RKO (cell line): ENCODE results near the gene FXYD2.
"Not testable (repeated sequence)": the region's sequence is repeated elsewhere in the genome, so short reads cannot be mapped to it uniquely, and the experiment has no call there.

Source experiments
- DNase-seq: peaks from one replicate; pipeline ENCODE4 v3.0.0-alpha.2; 2016; ENCODE audit warnings: low spot score

The FXYD2 gene

DNA sequence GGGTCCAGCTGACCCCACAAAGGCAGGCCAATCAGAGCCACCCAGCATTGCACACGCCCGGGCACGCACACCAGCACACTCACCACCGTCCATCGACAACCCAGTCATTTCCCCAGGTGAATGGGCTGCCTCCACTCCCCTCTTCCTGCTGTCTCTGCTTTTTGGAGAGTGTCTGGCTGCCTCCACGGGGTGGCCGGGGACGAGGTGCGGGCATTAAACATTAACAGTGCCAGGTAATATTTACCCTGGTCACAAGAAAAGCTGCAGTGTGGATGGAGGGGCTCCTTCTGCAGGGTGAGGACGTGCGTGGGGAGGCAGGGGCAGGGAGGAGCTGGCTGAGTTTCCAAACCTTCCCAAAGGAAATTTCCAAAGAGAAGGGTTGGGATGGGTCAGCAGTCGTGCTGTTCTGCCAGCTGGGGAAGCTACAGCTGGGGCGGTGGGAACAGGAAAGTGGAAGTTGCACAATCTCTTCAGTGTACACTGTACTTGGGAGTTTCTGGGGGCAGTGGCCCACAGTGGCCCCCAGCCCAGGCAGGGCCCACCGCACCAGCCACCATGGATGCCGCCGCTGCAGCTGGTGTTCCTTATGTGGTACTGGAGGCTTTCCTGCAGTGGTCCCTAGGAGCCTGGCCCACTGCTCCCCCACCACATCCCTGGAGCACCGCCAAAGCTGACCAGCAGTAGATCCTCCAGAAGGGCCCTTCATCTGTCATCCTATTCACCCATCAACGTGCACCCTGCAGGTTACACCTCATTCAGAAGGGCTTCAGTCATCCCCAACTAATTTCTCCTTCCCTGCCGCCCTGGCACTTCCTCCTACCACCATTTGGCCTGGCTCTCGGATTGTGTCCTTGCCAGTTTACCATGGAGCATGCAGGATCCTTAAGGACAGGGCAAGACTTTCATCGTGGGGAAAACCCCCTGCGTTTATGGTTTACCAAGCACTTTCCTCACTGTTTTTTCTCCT lies at the start of gene FXYD2:
Gene FXYD2, minus strand, starts transcription at position 174 of the 967 bp plus-strand sequence. Its CDS starts 66 bp downstream, at position 108.
- no peak for DNase-seq

DNA sequence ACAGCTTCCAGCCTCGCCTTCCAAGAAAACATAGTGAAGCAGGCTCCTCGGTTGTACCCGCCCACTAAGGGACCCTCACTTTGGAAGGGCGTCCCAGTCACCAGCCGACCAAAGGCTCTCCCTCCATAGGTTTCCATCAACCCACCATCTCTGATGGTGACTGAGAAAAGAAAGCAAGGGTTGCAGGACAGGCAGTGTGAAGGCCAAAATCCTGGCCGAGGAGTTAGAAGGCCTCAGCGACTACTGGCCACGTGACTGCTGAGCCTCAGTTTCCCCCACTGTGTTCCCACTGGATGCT lies 49.2 kb upstream of the FXYD2 start:
- DNase-seq: no peak

DNA sequence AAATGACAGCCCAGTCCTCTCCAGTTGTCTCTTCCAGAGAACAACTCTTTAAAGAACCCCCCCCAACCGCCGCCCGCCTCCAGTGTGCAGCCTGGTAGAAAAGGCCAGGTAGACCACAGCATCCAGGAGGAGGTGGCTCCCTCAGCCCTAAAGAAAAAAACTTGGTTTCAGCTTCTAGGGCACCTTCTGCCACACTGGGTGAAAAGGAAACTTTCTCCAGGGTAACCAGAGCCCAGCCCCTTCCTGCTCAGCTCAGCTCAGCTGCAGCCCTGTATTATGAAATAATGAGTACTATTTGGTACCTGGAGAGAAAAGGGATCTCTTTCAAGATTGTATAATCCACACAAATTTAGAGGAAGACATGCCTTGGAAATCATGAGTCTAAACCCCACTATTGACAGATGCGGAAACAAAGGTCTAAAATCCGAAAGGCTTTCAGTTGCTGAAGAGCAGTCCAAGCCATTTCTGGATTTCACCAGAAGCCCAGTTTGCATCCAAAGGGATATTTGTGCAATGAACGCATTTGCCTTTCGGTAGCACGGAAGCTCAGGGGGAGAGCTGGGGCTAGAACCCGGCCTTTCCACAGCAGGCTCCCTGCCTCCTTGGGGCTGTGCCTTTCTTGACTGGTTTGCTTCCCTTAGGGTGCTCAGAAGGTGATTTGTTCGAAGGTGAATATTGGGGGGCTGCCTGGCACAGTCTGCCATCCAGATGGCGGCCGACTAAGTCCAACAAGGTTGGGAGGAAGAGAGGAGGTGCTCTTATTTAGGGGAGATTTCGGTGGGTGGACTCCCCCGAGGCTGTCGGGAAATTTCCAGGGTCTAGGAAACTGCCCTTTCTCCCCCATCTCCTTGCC lies 48.7 kb upstream of the FXYD2 start:
- DNase-seq: no peak

DNA sequence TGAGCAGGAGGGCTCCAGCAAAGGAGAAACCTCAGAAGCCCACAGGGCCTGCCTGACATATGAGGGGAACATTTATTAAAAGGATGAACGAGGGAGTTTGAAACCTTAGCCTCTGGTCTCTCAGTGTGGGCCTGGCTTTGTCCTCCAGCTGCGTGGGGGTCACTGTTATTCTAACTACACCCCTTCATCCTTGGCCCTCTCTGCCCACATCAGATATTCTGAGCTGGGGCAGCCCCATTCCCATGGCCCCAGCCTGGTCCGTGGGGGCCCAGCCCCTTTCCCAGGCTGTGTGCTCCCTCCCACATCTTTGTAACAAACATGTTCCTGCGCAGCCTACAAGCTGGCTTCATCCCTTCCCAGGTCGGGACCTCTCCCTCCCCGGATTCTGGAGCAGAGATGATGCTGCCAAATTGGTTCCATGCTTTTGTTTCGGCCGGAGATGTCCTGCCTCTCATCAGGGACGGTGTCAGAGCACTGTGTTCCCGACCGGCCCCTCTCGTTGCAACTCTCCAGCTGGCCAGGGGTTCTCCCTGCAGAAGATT lies 47.9 kb upstream of the FXYD2 start:
- DNase-seq: no peak

DNA sequence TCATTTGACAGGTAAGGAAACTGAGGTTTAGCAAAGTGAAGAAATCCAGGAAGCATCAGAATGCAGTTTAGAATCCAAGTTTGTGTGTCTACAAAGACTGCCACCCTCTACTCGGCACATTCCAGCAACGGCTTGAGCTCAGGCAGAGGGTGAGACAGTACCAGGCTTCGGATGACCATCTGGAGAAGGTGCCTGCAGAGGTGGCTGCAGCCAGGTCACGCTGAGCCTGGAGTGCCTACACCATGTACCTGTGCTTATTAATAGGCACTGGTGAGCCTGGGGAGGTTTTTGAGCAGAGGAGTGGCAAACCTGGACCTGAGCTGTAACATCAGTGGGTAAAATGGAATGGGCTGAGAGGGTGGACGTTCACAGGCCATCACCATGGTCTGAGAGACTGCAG lies 47.2 kb upstream of the FXYD2 start:
- no peak for DNase-seq

DNA sequence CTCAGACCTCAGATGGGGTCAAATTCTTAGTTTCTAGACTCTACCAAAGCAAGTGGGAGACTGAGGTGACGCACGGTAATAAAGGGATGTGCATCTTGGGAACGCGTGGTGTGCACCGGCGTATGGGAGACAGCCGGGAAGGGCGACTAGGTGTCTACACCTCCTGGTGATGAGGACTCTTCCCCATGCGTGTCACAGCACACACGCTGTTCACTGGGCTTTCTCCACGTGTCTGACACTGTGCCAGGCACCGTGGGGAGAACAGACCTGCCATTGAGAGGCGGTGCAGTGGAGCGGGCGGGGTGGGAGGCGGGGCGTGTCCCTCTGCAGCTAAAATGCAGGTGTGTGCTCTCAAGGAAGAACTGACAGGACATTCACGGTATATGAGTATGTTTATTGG lies 46.6 kb upstream of the FXYD2 start:
- no peak for DNase-seq

GRCh38 chr11:117870103-117870952 lies 45.8 kb upstream of the FXYD2 start:
- DNase-seq: no peak

DNA sequence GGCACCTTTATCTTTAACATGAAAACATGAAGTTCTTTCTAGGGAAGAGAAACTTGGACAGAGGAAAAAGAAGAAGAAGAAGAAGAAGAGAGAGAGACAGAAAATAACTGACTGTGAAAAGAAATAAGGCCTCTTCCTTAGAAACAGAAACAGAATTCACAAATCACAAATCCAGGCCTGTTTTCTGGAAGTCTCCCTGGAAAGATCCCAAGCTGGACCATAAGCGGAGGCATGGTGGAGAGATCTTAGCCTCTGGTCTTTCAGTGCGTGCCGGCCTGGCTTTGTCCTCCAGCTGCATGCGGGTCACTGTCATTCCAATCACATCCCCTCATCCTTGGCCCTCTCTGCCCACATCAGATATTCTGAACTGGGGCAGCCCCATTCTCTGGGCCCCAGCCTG lies 45.1 kb upstream of the FXYD2 start:
- DNase-seq: no peak

DNA sequence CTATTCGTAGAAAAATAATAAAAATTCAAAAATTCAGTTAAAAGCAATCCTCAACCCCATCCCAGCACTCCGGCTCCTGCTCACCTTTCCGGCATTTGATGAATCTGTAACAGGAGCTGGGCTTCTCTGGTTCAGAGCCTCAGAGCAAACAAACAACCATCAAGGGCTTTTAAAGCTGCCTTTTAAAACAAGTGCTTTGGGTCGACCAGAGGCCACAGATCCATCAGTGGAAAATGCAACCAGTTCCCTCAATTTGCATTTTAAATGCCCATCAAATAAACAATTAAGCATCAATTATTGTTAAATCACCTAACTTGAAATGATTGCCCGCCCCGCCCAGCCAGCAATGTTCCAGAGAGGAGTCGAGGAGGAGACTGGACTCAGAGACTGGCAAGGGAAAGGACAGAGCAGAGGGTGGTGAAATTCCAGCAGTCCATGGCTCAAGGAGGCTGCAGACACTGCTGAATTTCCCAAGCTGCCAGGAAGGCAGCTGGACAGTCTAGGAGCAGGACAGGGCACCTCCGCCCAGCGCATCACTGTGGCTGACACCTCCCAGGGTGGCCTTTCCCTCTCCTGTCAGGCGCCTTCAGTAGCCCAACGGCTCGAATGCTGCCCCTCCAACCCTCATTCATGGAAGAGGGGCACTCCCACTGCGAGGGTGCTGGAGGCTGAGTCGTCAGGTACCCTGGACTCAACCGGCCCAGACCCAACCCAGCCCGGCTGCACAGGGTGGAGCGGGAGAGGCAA lies 44.4 kb upstream of the FXYD2 start:
- DNase-seq: no peak

DNA sequence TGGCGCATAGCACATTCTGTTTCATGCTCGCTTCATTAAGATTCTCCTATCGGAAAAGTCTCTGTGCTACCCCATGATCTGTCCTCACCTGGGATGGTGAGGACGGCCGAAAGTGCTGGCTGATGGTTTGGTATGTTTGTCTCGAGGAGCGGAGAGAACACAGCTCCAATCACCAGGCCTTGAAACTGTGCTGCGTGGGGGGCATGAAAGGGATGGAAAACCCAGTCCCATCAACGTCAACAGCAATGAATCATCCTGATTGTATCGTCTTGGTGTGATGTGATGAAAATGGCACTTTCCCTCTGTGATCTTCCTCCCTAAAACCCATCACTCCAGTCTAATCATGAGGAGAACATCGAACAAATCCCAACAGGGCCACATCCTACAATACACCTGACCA lies 43.5 kb upstream of the FXYD2 start:
- no peak for DNase-seq

DNA sequence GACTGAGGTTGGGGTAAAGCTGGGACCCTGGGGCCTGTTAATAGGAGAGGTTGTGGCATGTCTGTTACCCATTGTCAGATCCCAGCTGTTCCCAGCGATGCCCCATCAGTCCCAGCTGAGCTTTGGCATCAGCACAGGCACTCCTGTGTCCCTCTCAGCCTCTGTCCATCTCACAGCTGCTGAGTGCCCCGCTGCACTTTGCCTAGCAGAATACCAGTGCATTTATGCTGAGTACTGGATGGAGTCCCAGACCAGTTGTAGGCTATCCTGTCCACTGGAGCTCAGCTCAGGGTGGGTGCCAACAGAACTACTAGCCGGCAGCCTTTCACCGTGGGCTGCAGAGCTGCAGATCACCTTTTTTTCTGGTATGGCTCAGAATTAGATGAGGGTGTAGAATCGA lies 42.0 kb upstream of the FXYD2 start:
- DNase-seq: no peak

GRCh38 chr11:117865546-117865945 lies 41.0 kb upstream of the FXYD2 start:
- DNase-seq: not testable (repeated sequence)

GRCh38 chr11:117863383-117863782 lies 38.8 kb upstream of the FXYD2 start:
- DNase-seq: no peak

- DNase-seq: no peak
Observed at GRCh38 chr11:117862753-117863152, 38.2 kb upstream of the FXYD2 start.

- no peak for DNase-seq
Observed at GRCh38 chr11:117862019-117862725, 37.6 kb upstream of the FXYD2 start.

DNA sequence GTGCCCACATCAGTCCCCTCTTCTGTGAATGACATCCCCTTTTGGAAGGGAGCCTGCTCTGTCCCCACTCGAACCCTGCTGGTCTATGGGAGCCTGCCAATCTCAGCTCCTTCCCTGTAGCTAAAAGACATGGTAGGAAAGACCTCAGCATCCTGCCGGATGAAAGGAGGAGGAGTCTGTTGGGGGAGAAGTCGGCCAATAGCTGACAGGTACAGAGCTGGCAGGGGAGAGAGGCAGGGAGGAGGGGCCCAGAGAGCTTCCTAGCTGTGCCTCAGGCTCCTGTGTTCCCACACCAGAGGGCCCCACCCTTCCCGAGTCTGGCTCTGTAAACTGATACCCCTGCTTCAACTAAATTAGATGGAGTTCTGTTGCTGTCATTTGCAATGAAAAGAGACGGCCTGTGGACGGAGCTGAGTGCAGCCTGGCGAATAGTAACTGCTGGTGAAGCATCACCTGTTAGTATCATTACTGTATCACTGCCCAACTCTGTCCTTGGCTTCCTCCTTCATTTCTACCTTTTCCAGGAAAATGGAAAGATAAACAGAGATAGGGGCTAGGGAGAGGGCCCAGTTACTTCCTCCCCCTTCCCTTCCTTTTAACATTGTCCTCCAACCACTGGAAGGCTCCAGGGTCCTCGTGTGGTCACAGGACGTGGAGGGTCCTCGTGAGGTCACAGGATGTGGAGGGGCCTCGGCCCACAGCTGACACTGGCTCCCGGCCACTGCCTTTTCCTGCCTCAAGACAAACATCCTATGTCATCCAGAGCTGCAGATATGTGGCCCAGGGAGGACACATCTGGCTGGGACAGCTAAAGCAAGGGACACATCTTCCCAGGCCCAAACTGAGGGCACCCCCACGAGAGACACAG lies 36.8 kb upstream of the FXYD2 start:
- no peak for DNase-seq

GRCh38 chr11:117860139-117860538 lies 35.6 kb upstream of the FXYD2 start:
- no peak for DNase-seq

- DNase-seq: no peak
Observed at GRCh38 chr11:117859488-117860112, 35.1 kb upstream of the FXYD2 start.

GRCh38 chr11:117859061-117859460 lies 34.5 kb upstream of the FXYD2 start:
- no peak for DNase-seq
